Suppressor macrophage treated with lipopolysaccharide for 1 hour (primary cell): ENCODE data around the gene PPP4R2.
"Not testable (repeated sequence)": the region's sequence is repeated elsewhere in the genome, so short reads cannot be mapped to it uniquely, and the experiment has no call there.

Source experiments
- DNase-seq, 3 donors: peaks; one replicate each; pipeline ENCODE4 v3.0.0-alpha.2; 2020 to 2022

The PPP4R2 gene

GRCh38 chr3:73026111-73026759 lies 29.6 kb downstream of the PPP4R2 start:
- no peak for DNase-seq

GRCh38 chr3:73026760-73027113 lies 30.1 kb downstream of the PPP4R2 start:
- DNase-seq = no peak

GRCh38 chr3:73028803-73029202 lies 32.2 kb downstream of the PPP4R2 start:
- DNase-seq = no peak

DNA sequence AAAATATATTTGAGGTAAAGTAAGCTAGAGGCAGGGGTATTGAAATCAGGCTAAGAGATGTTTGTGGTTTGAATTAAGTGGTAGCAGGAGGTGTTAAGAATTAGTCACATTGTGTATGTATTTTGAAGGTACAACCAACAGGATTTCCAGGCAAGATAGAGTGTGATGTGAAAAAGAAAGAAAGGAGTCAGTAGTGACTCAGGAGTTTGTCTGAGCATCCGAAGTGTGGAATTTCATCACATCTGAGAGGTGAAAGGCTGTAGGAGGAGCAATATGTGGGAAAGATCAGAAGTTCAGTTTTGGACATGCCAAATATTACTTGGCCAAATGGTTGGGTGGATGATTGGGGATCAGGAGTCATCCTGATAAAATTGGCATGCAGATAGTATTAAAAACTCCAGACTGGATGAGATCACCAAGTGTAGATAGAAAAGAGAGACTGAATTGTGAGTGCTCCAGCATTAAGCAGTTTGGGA lies 32.7 kb downstream of the PPP4R2 start:
- peak; percentile 40 to 62 (median 54) for DNase-seq

DNA sequence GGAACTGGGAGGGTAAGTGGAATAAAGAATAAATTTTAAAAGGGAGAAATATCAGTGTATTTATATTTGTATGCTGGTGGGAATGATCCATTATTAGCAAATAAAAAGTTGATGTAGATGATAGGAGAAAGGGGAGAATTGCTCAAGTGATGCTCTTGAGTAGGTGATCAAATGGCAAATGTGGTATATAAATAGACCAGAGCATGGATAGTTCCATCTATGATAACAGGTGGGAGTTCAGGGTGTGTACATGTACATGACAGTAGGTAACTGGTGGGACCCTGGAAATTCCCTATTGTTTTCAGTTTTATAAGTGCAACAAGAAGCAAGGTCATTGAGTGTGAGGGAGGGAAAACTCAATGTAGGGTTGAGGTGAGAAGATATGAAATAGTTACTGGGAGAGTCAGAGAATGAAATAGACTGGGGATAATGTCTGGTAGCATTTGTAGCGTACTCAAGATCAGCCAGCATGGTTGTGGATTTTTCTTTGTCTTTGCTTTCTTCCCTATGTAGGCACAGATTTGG lies 33.5 kb downstream of the PPP4R2 start:
- no peak for DNase-seq

DNA sequence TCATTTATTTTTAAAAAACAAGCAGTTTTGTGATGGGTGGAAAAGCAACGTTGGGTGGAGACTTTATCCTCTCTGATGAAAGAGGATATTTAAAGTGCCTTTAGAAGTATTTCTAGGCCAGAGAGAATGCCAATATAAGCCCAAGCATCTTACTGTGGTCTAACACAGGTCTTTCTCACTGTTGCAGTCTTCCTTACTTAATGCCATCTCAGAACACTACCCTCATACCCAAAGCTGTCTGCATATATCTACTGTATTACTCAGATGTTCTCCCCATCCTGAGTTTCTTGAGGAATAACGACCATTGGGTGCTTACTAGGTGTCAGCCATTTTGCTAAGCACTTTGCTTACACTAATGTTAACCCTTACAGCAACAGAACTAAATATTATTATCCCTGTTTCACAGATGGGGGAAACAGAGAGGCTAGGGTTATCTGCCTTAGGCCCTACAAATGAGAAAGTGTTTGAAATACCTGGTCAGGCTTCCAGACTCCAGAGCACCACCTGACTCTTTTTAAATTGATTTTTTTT lies 35.0 kb downstream of the PPP4R2 start:
- no peak for DNase-seq

- no peak for DNase-seq
Observed at GRCh38 chr3:73036694-73037591, 40.3 kb downstream of the PPP4R2 start.

DNA sequence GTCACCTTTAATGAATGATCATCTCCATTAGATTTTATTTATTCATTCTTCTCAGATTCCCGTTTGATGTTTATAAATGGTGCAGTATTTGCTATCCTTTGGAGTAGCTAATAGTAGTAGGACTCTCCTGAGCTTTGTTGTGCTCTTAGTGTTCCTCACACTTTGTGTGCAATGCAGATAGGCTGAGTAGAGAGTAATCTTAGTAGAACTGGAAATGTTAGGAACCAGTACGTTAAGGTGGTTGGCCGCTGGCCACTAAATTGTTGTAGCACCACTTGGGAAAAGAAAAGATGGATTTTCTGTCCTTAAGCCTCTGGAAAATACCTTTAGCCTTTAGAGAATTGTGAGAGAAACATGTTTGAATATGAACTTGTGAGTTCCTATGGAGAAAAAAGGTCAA lies 44.9 kb downstream of the PPP4R2 start:
- DNase-seq = no peak

DNA sequence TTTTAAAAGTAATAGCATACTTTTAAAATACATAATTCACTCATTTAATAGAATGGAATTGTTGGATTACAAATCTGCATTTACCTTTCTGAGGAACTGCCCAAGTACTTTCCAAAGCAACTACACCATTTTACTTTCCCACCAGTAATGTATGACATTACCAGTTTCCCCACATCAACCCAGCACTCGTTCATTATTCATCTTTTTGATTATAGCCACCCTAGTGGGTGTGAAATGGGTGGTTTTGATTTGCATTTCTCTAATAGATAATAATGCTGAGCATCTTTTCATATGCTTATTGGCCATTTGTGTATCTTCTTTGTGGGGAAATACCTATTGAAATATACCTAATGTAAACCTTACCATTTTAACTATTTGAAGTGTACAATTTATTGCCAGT lies 46.8 kb downstream of the PPP4R2 start:
- DNase-seq = no peak

- DNase-seq = peak; percentile 35 to 45 (median 41)
Observed at GRCh38 chr3:73045391-73045790, 48.8 kb downstream of the PPP4R2 start.

DNA sequence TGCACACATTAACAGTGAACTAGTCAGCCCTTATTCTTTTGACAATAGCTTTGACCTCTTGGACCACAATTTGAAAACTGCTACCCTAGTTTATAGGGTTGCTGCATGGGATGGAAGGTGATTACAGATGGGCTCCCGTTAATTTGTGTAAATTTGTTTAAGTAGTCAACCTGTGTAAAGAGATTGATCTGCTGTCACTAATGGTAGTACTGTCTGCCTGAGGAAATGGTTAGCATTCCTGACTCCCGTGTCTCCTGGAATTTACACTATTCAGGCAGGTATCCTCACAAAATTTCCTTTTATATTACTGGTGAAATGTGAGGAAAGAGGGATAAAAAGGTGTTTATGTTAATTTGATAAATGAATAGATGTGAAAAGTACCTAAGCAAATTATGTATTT lies 49.6 kb downstream of the PPP4R2 start:
- no peak for DNase-seq

GRCh38 chr3:73049319-73049718 lies 52.7 kb downstream of the PPP4R2 start:
- DNase-seq = no peak

DNA sequence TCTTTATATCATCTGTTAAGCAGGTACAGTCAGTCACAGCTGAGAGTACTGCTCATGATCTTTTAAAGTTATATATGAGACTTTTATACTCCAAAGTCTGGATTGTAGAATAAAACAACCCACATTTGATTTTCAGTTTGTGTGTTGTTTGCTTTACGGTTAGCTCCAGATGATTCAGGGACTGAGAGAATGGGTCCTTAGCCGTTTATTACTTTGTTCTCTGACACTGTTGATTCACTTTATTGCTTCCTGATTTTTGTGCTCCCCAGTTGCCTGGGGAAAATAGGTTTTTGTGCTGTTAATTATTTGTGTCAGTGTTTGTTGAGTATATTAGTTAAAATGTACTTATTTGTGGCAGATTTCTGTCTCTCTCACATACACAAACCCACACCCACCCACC lies 56.2 kb downstream of the PPP4R2 start:
- no peak for DNase-seq

DNA sequence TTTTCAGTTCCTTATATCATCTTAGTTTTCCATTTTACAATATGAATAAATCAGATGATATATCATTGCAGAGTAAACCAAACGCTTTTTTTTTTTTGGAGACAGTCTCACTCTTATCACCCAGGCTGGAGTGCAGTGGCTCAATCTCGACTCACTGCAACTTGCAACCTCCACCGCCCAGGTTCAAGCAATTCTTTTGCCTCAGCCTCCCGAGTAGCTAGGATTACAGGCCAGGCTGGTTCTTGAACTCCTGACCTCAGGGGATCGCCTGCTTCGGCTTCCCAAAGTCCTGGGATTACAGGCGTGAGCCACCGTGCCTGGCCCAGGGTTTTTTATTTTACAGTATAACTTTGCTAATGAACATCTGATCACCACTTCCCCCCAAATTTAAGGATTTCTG lies 59.0 kb downstream of the PPP4R2 start:
- no peak for DNase-seq

DNA sequence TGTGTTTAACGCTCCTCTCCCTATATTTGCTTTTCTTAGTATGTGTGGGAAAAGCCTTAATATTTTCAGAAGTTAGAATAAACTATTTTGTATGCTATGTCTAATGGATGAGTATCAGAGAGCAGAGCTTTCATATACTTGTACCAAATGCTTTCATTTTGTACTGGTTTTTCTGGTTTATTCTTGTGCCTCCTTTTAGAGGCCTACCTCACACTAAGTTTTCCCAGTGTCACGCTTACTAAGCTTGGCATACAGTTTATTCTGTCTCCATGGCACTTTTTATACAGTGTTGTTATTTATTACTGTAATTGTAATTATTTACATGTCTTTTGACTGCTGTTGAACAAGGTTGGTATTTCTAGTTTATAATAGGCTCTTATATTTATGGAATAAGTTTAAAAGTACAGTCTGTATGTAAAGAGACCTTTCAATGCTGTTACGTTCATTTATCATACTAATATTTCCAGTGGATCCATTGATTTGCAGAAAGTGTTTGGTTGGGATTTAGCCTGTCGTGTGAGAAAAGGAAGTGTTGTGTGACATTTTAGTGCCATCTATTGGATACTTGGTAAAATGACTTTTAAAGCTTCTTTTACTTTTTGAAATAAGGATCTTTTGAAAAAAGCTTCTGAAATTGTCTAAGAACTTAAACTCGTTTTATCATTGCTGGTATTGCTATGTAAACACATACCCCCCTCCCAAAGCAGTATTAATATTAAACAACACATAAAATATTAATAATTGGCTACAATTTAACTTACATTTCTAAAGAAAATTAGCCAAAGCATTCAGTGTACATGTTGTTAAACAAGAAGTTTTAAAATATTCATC lies 59.6 kb downstream of the PPP4R2 start:
- DNase-seq = peak; percentile 24 to 71 (median 63)

GRCh38 chr3:73056845-73057150 lies 60.2 kb downstream of the PPP4R2 start:
- no peak for DNase-seq

DNA sequence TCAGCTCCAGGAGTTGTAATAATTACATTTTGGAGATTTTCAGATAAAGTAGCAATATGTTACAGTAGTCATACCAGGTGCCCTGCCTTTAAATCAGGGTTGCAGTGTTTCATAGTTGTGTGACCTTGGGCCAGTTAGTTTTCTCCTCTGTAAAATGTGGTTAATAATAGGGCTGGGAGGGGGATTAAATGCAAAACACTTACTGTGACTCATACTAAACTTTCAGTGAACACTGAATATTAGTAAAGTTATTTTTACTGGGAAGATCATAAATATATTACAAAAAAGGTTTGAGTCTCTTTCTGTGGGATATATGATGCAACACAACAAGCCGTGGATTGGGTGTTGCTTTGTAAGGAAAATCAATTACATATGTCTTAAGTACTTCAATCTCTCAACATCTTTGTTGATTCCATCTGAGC lies 63.7 kb downstream of the PPP4R2 start:
- DNase-seq = no peak

- DNase-seq = no peak
Observed at GRCh38 chr3:73061416-73061815, 64.8 kb downstream of the PPP4R2 start, which contains the start of gene EBLN2. Gene EBLN2 (plus strand): TSS chr3:73061659. CDS start chr3:73062082, 423 bp downstream.

GRCh38 chr3:73066243-73066642 lies 69.6 kb downstream of the PPP4R2 start:
- DNase-seq = not testable (repeated sequence)

GRCh38 chr3:73068419-73068818 lies 71.8 kb downstream of the PPP4R2 start:
- no peak for DNase-seq

GRCh38 chr3:73069187-73069586 lies 72.6 kb downstream of the PPP4R2 start:
- no peak for DNase-seq

- DNase-seq = no peak
Observed at GRCh38 chr3:73069775-73070444, 73.3 kb downstream of the PPP4R2 start.
